Prostate gland (tissue), 2 donors: ENCODE data around the gene TEX35. TPM values are rescaled to one million over a fixed set of nuclear protein-coding genes. Genes with fewer than 3 reads are reported as not detected.

Experiments used
- DNase-seq: peaks from one replicate; pipeline ENCODE4 v3.0.0-alpha.2; 2019; ENCODE audit warnings: low spot score
- H3K27ac ChIP-seq, 2 donors: fragments of 200-600 bp; sonication (generic); 2 replicates each; pipeline ENCODE4 v1.5.1; 2017 to 2019
- H3K27me3 ChIP-seq: fragments of 200-600 bp; sonication (generic); replicated peaks from 2 replicates; pipeline ENCODE4 v1.5.1; 2019; ENCODE audit not compliant: insufficient read depth
- H3K36me3 ChIP-seq, 2 donors: fragments of 200-600 bp; sonication (generic); 1 replicate in 1 of 2; 2 replicates in 1 of 2; pipeline versions ENCODE4 v1.5.1 to v1.8.1; 2017 to 2019
- H3K4me1 ChIP-seq: fragments of 200-600 bp; sonication (generic); replicated peaks from 2 replicates; pipeline ENCODE4 v1.5.1; 2019
- H3K4me3 ChIP-seq, 2 donors: fragments of 200-600 bp; sonication (generic); 2 replicates each; pipeline ENCODE4 v1.5.1; 2017 to 2019
- H3K9me3 ChIP-seq: fragments of 200-600 bp; sonication (generic); 2 replicates; pipeline ENCODE4 v1.5.1; 2017
- CTCF ChIP-seq, 4 experiments: fragments of 200-600 bp in 2 of 4; fragments of 450-650 bp in 2 of 4; sonication (generic) in 2 of 4; IDR thresholded peaks; 1 replicate in 3 of 4; 2 replicates in 1 of 4; pipeline ENCODE4 v1.5.1; 2016 to 2019; ENCODE audit warnings: antibody characterized with exemption in 4 of 4, mild to moderate bottlenecking in 2 of 4, moderate library complexity in 2 of 4
- POLR2A ChIP-seq: fragments of 450-650 bp; IDR thresholded peaks from one replicate; pipeline ENCODE4 v1.6.1; 2016; ENCODE audit warnings: antibody characterized with exemption, mild to moderate bottlenecking
- POLR2AphosphoS5 ChIP-seq: sonication (generic); formaldehyde crosslinking; IDR thresholded peaks from one replicate; pipeline ENCODE4 v1.6.1; 2017; ENCODE audit warnings: antibody characterized with exemption
- WGBS: methylation state at CpG from one replicate; pipeline ENCODE4 v1.1.5; 2018; 5-methylcytosine and 5-hydroxymethylcytosine counted together
- intact Hi-C: fragments of 100-400 bp; cut with DNase I; formaldehyde crosslinking; loops from one replicate; pipeline ENCODE4 v1.14.2; 2022
- total RNA-seq, 2 donors: library from RNA; depleted of rRNA; stranded (reverse); fragments of >200 nt; gene quantifications; one replicate each; pipeline ENCODE4 v1.1.0, GENCODE V29; 2016

Gene TEX35
- total RNA-seq, 2 donors from 2014 or later, result 3.0 TPM; not detected in 1

GRCh38 chr1:178503849-178504248 is 9.1 kb upstream of the TEX35 start:
- Histone ChIP-seq H3K4me3 (no peak overlapping the region), H3K27ac (no peak overlapping the region), H3K36me3 (no peaks in the 10 kb centered on the region), H3K9me3 (no peaks in the 10 kb centered on the region), H3K27me3 (no peaks in the 10 kb centered on the region), H3K4me1 (no peaks in the 10 kb centered on the region)
- TF ChIP-seq CTCF (IDR thresholded peaks at IDR 0.05) (no peak), POLR2A (no peak), POLR2AphosphoS5 (no peak)
- DNase-seq, result no peak
- intact Hi-C loops, result loop anchor here (5.0 kb wide), 1 partner anchor 192 kb away; no protein-coding TSS in a partner anchor
- 84% methylated on average over 6 of the region's 6 CpGs for WGBS

- Histone ChIP-seq H3K4me3 (no peak overlapping the region), H3K4me1 (no peaks in the 10 kb centered on the region), H3K27me3 (no peaks in the 10 kb centered on the region), H3K36me3 (no peaks in the 10 kb centered on the region), H3K9me3 (no peaks in the 10 kb centered on the region), H3K27ac (no peak overlapping the region)
- intact Hi-C loops, result loop anchor here (5.0 kb wide), 1 partner anchor 192 kb away; no protein-coding TSS in a partner anchor
- no peak for DNase-seq
- TF ChIP-seq POLR2AphosphoS5 (no peak), POLR2A (no peak), CTCF (IDR thresholded peaks at IDR 0.05) (no peak)
- 89% methylated on average over 4 of the region's 4 CpGs for WGBS
Observed at GRCh38 chr1:178504286-178504685, 8.6 kb upstream of the TEX35 start.

- Histone ChIP-seq H3K9me3 (no peaks in the 10 kb centered on the region), H3K36me3 (no peaks in the 10 kb centered on the region), H3K27me3 (no peaks in the 10 kb centered on the region), H3K27ac (no peak overlapping the region), H3K4me3 (no peak overlapping the region), H3K4me1 (no peaks in the 10 kb centered on the region)
- no peak for DNase-seq
- 47% methylated on average over 6 of the region's 6 CpGs for WGBS
- TF ChIP-seq POLR2A (no peak), POLR2AphosphoS5 (no peak)
- intact Hi-C loops, result no loop called here
Observed at GRCh38 chr1:178506177-178506576, 6.7 kb upstream of the TEX35 start.

GRCh38 chr1:178506669-178507068 is 6.2 kb upstream of the TEX35 start:
- no peaks in the 10 kb centered on the region for H3K36me3 ChIP-seq
- H3K9me3 ChIP-seq, result no peaks in the 10 kb centered on the region
- 82% methylated on average over 6 of the region's 6 CpGs for WGBS
- H3K4me3 ChIP-seq, result no peak overlapping the region
- no peak for DNase-seq
- H3K4me1 ChIP-seq, result no peaks in the 10 kb centered on the region
- H3K27me3 ChIP-seq, result no peaks in the 10 kb centered on the region
- no peak for TF ChIP-seq CTCF (IDR thresholded peaks at IDR 0.05)
- no peak overlapping the region for H3K27ac ChIP-seq
- intact Hi-C loops, result no loop called here

GRCh38 chr1:178509414-178510007 is 3.4 kb upstream of the TEX35 start:
- Histone ChIP-seq H3K27me3 (no peaks in the 10 kb centered on the region), H3K36me3 (no peaks in the 10 kb centered on the region), H3K27ac (no peak overlapping the region), H3K4me3 (no peak overlapping the region), H3K9me3 (no peaks in the 10 kb centered on the region), H3K4me1 (no peaks in the 10 kb centered on the region)
- DNase-seq, result no peak
- no peak for TF ChIP-seq POLR2A
- no peak for TF ChIP-seq CTCF (IDR thresholded peaks at IDR 0.05)
- TF ChIP-seq POLR2AphosphoS5, result no peak
- intact Hi-C loops, result no loop called here
- 83% methylated on average over 5 of the region's 5 CpGs for WGBS
